Naive thymus-derived CD8-positive, alpha-beta T cell (primary cell): ENCODE data around the gene SNX18. TPM values are rescaled to one million over a fixed set of nuclear protein-coding genes. Genes with fewer than 3 reads are reported as not detected.

Experiments used
- ATAC-seq, 2 donors: fragments of 150-1000 bp; cut with Tn5 transposase in 1 of 2; sonication (Bioruptor Pico), chemical (Tn5 transposase) in 1 of 2; 1 replicate in 1 of 2; 2 replicates in 1 of 2; pipeline ENCODE4 v1.10.0; 2021; ENCODE audit warnings: mild to moderate bottlenecking in 2 of 2, moderate library complexity in 2 of 2
- POLR2A ChIA-PET: fragments of 350-600 bp; sonication (Branson Sonifier 250); formaldehyde crosslinking; loops from one replicate; lab custom pipeline; 2021; ENCODE audit warnings: antibody characterized with exemption; lab: Charles Lee
- DNase-seq, 10 donors: peaks; one replicate each; pipeline versions ENCODE4 v3.0.0 to v3.0.0-alpha.2; 2020 to 2022
- H3K27ac Mint-ChIP-seq, 10 donors: one replicate each; pipeline ENCODE4 v1.8.0; 2020 to 2022; ENCODE audit warnings: mild to moderate bottlenecking in 10 of 10, mixed read lengths in 10 of 10, moderate library complexity in 4 of 10, inconsistent platforms in 1 of 10
- H3K27me3 Mint-ChIP-seq, 5 donors: one replicate each; pipeline ENCODE4 v1.8.0; 2021 to 2022; ENCODE audit warnings: mixed read lengths in 5 of 5
- H3K36me3 Mint-ChIP-seq, 3 donors: one replicate each; pipeline ENCODE4 v1.8.0; 2020 to 2022; ENCODE audit warnings: mixed read lengths in 3 of 3, mild to moderate bottlenecking in 2 of 3, inconsistent platforms in 1 of 3
- H3K4me1 Mint-ChIP-seq, 4 donors: one replicate each; pipeline ENCODE4 v1.8.0; 2021 to 2022; ENCODE audit warnings: mixed read lengths in 4 of 4
- H3K4me3 Mint-ChIP-seq, 10 donors: one replicate each; pipeline ENCODE4 v1.8.0; 2020 to 2022; ENCODE audit warnings: mild to moderate bottlenecking in 10 of 10, mixed read lengths in 10 of 10, moderate library complexity in 6 of 10, inconsistent platforms in 1 of 10
- H3K9me3 Mint-ChIP-seq, 9 donors: one replicate each; pipeline ENCODE4 v1.8.0; 2020 to 2022; ENCODE audit warnings: mixed read lengths in 9 of 9, mild to moderate bottlenecking in 3 of 9, inconsistent platforms in 1 of 9, moderate library complexity in 1 of 9
- polyA plus RNA-seq, 3 donors: library from polyadenylated mRNA; unstranded; fragments of 300-500 nt; fragmentation: Illumina TruSeq; gene quantifications; one replicate each; pipeline ENCODE4 v1.2.3, GENCODE V29; 2021
- total RNA-seq, 8 experiments: library from RNA in 2 of 8; stranded (reverse) in 2 of 8; gene quantifications; one replicate each; pipeline ENCODE4 v1.2.3 and lab custom pipeline; 2021 to 2026

The SNX18 gene
- total and polyA plus RNA-seq, 5 experiments from 2014 or later = 2.6 to 33.9 (median 3.3) TPM

DNA sequence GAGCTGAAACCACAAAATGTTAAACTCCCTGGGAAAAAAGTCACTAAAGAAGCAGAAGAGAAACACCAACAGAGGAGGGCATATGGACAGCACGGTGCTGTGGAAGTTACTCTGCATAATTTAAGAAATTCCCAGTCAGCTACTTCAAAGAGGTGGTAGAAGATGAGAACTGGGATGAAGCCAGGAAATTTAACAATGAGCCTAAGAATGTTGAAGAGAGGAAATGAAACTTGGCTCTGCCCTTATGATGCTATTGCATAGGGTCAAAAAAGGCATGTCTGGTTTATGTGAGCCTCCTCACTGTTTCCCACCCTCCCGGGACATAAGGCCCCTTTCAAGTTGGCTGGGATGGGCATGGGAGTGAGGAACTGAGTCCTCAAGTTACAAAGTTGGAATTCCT, 25.4 kb upstream of the SNX18 start:
- DNase-seq = no peak
- H3K36me3 Mint-ChIP-seq = no peaks in the 10 kb centered on the region
- no peak overlapping the region for H3K4me3 Mint-ChIP-seq
- H3K27ac Mint-ChIP-seq = no peak overlapping the region
- POLR2A ChIA-PET = interaction anchor here (0.6 kb wide), 1 partner anchor 18 kb away, joined by 4 read pairs; no protein-coding TSS in a partner anchor
- H3K4me1 Mint-ChIP-seq = no peaks in the 10 kb centered on the region
- H3K27me3 Mint-ChIP-seq = peaks cover 0 to 8% (median 5%) of the 10 kb centered on the region in 5 donors
- no peak for ATAC-seq
- peaks cover 0 to 2% (median 0%) of the 10 kb centered on the region in 9 donors for H3K9me3 Mint-ChIP-seq

DNA sequence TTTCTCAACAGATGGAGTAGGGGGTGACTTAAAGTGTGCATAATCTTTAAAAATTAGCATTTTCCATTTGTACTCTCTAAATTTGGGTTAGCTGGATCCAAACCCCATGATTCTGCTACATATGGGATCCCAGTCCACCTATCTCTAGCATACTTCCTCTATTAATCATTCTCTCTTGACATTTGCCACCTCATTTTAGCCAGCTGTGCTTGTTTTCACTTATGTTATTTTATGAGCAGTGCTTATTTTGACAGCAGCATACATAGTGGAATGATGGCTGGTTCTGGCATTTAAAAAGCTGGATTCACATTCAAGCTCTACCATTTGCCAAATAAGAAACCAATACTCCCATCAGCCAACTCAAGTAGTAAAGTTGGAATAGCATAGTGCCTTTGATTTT, 22.5 kb upstream of the SNX18 start:
- POLR2A ChIA-PET = interaction anchor here (0.5 to 1.2 kb wide), 2 partner anchors 67 to 350 kb away, joined by 4 to 5 read pairs; no protein-coding TSS in a partner anchor
- H3K27me3 Mint-ChIP-seq = peaks cover 5 to 14% (median 9%) of the 10 kb centered on the region in 5 donors
- no peak overlapping the region for H3K4me3 Mint-ChIP-seq
- peaks cover 0 to 19% (median 10%) of the 10 kb centered on the region in 3 donors for H3K36me3 Mint-ChIP-seq
- DNase-seq (no peak), ATAC-seq (no peak)
- no peaks in the 10 kb centered on the region for H3K4me1 Mint-ChIP-seq
- no peak overlapping the region for H3K27ac Mint-ChIP-seq
- H3K9me3 Mint-ChIP-seq = peaks cover 0 to 19% (median 12%) of the 10 kb centered on the region in 9 donors

DNA sequence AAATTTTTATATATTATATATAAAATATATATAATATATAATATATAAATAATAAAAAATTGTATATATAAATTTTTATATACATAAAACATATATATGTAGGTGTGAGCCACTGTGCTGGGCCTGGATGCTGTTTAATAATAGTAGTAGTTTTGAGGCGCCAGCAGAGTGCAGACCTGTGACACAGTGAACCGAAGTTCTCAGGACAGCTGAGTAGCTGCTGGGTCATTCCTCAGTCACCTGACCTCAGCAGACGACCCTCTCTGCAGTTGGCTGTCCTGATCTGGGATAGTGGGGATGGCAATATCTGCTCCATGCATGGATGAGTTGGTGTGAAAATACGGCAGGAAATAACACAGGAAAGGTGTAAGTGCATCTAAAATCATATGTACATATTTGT, 3.3 kb upstream of the SNX18 start:
- H3K27ac Mint-ChIP-seq = no peak overlapping the region

DNA sequence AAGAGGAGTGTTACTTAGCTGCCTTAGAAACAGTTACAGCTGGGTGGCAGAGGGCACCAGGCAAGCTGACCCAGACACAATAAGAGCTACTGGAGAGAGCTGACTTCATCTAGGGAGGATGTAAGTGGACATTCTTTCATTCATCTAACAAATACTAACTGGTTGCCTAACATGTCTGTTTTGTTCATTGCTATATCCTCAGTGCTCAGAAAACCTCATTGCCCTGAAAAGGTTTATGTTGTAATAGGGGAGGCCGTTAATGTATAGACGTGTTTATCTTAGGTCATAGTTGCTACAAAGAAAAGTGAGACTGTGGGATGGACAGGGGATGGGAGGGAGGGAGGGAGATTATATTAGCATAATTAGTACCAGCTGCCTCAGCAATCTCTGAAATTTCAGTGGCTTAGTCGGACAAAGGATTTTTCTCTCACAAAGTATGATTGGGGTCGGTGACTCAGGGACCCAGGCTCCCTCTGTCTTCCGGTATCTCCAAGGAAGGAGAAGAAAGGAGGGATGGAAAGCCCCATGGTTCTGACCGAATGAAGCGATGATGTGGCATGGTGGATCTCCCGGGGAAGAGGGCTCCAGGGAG, 2.6 kb upstream of the SNX18 start:
- POLR2A ChIA-PET = no interaction called here
- H3K4me3 Mint-ChIP-seq = peak overlapping the region in 1 of 10 donors; percentile 25
- ATAC-seq (no peak), DNase-seq (no peak)
- peaks cover 0 to 4% (median 0%) of the 10 kb centered on the region in 3 donors for H3K36me3 Mint-ChIP-seq
- H3K4me1 Mint-ChIP-seq = peaks cover 7 to 20% (median 9%) of the 10 kb centered on the region in 4 donors
- no peak overlapping the region for H3K27ac Mint-ChIP-seq
- H3K27me3 Mint-ChIP-seq = peaks cover 0 to 5% (median 0%) of the 10 kb centered on the region in 5 donors
- no peaks in the 10 kb centered on the region for H3K9me3 Mint-ChIP-seq

More for the DNA sequence above, 3.3 kb upstream of the SNX18 start:
- Mint-ChIP-seq H3K4me3 (no peak overlapping the region), H3K27me3 (peaks cover 0 to 5% (median 3%) of the 10 kb centered on the region in 5 donors), H3K9me3 (no peaks in the 10 kb centered on the region), H3K36me3 (no peaks in the 10 kb centered on the region), H3K4me1 (peaks cover 7 to 14% (median 7%) of the 10 kb centered on the region in 4 donors)
- ATAC-seq = no peak
- POLR2A ChIA-PET = no interaction called here
- no peak for DNase-seq

DNA sequence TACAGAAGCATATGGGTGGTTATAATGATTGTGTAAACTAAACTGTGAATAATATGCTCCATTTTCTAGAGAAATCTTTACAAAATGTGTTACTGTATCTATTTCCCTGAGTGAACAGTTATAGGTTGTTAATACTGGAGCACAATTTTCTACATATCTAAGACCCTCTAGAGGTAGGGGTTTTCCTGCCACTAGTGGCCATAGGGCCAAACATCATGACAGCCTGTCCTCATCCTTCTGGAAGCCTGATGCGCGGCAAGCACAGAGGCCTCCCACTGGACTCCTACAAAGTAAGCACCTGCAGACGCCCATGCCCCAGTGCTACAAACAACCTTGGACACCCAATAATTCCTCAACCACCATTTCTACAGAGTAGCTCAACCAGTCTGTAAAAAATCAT, 1.9 kb upstream of the SNX18 start:
- POLR2A ChIA-PET = no interaction called here
- peaks cover 0 to 5% (median 0%) of the 10 kb centered on the region in 3 donors for H3K36me3 Mint-ChIP-seq
- ATAC-seq (no peak), DNase-seq (no peak)
- H3K4me3 Mint-ChIP-seq = no peak overlapping the region
- no peaks in the 10 kb centered on the region for H3K9me3 Mint-ChIP-seq
- H3K27me3 Mint-ChIP-seq = peaks cover 0 to 5% (median 0%) of the 10 kb centered on the region in 5 donors
- H3K27ac Mint-ChIP-seq = no peak overlapping the region
- peaks cover 7 to 27% (median 11%) of the 10 kb centered on the region in 4 donors for H3K4me1 Mint-ChIP-seq

DNA sequence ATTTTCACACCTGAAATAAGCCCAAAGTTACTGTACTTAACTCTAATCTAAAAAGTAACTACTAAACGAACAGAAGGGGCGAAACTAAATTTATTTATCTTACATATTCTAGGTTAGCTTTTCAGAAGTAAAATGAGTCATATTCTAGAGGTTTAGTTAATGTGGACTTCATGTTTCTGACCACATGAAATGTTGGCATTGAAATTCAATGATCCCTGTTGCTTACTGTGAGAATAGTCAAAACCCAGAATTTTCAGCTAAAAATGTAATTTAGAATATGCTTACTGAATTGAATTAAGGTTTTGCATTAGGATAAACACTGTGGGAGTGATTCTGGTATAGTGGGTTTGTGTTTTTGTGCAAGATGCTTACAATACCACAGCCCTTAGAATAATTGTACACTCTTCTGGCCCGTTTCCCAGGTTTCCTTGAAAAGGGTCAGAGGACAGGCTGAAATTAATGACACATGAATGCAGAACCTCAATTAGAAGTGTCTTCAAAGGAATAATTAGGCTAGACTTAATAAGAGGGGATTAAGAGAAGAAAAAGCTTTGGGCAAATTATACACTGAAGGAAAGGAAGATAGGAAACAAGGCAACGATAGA, 1.4 kb upstream of the SNX18 start:
- peaks cover 7 to 33% (median 13%) of the 10 kb centered on the region in 4 donors for H3K4me1 Mint-ChIP-seq
- no peak for ATAC-seq
- POLR2A ChIA-PET = interaction anchor here (0.9 to 3.7 kb wide), 5 partner anchors 73 to 350 kb away, joined by 3 to 50 read pairs (median 4); no protein-coding TSS in a partner anchor
- peaks cover 0 to 5% (median 0%) of the 10 kb centered on the region in 5 donors for H3K27me3 Mint-ChIP-seq
- no peak overlapping the region for H3K4me3 Mint-ChIP-seq
- H3K9me3 Mint-ChIP-seq = no peaks in the 10 kb centered on the region
- H3K27ac Mint-ChIP-seq = no peak overlapping the region
- DNase-seq = no peak
- peaks cover 0 to 6% (median 0%) of the 10 kb centered on the region in 3 donors for H3K36me3 Mint-ChIP-seq

DNA sequence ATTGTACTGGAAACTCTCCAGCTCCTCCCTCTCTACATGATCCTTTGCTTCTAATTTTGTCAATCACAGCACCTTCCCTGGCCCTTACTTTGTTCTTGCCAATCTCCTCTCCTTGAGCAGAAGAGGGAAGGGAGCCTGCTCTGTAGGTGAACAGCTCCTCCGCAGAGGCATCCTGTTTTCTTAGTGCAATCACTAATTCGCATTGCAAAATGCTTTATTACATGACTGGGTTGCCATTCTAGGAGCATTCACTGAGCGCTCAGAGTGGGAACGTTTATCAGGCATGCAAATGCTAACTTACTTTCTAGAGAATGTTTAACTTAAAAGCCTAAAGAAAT, 416 bp upstream of the SNX18 start:
- ATAC-seq (peak; percentile 9 to 27), DNase-seq (no peak)
- H3K4me3 Mint-ChIP-seq = peak overlapping the region; percentile 67 to 88 (median 82)
- H3K4me1 Mint-ChIP-seq = peaks cover 7 to 41% (median 15%) of the 10 kb centered on the region in 4 donors
- POLR2A ChIA-PET = interaction anchor here (0.5 to 3.7 kb wide), 11 partner anchors 13 to 426 kb away, joined by 3 to 50 read pairs (median 4); no protein-coding TSS in a partner anchor
- peaks cover 0 to 6% (median 2%) of the 10 kb centered on the region in 3 donors for H3K36me3 Mint-ChIP-seq
- H3K27ac Mint-ChIP-seq = peak overlapping the region; percentile 2 to 81 (median 60)
- no peaks in the 10 kb centered on the region for H3K9me3 Mint-ChIP-seq
- peaks cover 0 to 2% (median 0%) of the 10 kb centered on the region in 5 donors for H3K27me3 Mint-ChIP-seq

DNA sequence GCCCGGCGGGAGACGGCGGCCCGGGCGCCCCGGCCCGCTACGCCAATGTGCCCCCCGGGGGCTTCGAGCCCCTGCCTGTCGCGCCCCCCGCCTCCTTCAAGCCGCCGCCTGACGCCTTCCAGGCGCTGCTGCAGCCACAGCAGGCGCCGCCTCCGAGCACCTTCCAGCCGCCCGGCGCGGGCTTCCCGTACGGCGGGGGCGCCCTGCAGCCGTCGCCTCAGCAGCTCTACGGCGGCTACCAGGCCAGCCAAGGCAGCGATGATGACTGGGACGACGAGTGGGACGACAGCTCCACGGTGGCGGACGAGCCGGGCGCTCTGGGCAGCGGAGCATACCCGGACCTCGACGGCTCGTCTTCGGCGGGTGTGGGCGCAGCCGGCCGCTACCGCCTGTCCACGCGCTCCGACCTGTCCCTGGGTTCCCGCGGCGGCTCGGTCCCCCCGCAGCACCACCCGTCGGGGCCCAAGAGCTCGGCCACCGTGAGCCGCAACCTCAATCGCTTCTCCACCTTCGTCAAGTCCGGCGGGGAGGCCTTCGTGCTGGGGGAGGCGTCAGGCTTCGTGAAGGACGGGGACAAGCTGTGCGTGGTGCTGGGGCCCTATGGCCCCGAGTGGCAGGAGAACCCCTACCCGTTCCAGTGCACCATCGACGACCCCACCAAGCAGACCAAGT, 723 bp downstream of the SNX18 start:
- H3K4me1 Mint-ChIP-seq = peaks cover 7 to 52% (median 18%) of the 10 kb centered on the region in 4 donors
- POLR2A ChIA-PET = interaction anchor here (0.6 to 3.7 kb wide), 15 partner anchors 12 to 348 kb away, joined by 3 to 50 read pairs (median 4); no protein-coding TSS in a partner anchor

DNA sequence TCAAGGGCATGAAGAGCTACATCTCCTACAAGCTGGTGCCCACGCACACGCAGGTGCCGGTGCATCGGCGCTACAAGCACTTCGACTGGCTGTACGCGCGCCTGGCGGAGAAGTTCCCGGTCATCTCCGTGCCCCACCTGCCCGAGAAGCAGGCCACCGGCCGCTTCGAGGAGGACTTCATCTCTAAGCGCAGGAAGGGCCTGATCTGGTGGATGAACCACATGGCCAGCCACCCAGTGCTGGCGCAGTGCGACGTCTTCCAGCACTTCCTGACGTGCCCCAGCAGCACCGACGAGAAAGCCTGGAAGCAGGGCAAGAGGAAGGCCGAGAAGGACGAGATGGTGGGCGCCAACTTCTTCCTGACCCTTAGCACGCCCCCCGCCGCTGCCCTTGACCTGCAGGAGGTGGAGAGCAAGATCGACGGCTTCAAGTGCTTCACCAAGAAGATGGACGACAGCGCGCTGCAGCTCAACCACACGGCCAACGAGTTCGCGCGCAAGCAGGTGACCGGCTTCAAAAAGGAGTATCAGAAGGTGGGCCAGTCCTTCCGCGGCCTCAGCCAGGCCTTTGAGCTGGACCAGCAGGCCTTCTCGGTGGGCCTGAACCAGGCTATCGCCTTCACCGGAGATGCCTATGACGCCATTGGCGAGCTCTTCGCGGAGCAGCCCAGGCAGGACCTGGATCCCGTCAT, 1.4 kb downstream of the SNX18 start:
- H3K9me3 Mint-ChIP-seq = no peaks in the 10 kb centered on the region
- H3K4me3 Mint-ChIP-seq = peak overlapping the region; percentile 80 to 95 (median 93)
- ATAC-seq (no peak), DNase-seq (no peak)
- POLR2A ChIA-PET = interaction anchor here (0.8 to 3.7 kb wide), 12 partner anchors 11 to 348 kb away, joined by 3 to 50 read pairs (median 4); no protein-coding TSS in a partner anchor
- no peaks in the 10 kb centered on the region for H3K27me3 Mint-ChIP-seq
- H3K36me3 Mint-ChIP-seq = peaks cover 0 to 13% (median 2%) of the 10 kb centered on the region in 3 donors
- H3K4me1 Mint-ChIP-seq = peaks cover 7 to 58% (median 18%) of the 10 kb centered on the region in 4 donors
- H3K27ac Mint-ChIP-seq = peak overlapping the region in 7 of 10 donors; percentile 43 to 92 (median 69)

More for the DNA sequence above, 723 bp downstream of the SNX18 start:
- Mint-ChIP-seq H3K27me3 (no peaks in the 10 kb centered on the region), H3K36me3 (peaks cover 0 to 9% (median 2%) of the 10 kb centered on the region in 3 donors), H3K4me3 (peak overlapping the region; percentile 80 to 95 (median 93)), H3K9me3 (no peaks in the 10 kb centered on the region), H3K27ac (peak overlapping the region in 3 of 10 donors; percentile 38 to 92 (median 43))
- DNase-seq (peak in 9 of 10 donors; percentile 30 to 71 (median 55)), ATAC-seq (peak; percentile 61 to 66)

DNA sequence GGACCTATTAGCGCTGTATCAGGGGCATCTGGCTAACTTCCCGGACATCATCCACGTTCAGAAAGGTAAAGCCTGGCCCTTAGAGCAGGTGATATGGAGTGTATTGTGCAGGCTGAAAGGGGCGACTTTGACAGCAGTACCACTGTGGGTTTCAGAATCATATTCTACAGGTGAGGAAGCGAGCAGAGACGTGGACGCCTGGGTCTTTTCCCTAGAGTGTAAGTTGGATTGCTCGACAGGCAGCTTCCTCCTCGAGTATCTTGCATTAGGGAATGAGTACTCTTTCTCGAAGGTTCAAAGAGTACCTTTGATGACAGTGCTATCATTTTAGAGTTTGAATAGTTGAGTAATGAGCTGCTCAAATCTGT, 1.9 kb downstream of the SNX18 start:
- Mint-ChIP-seq H3K36me3 (peaks cover 0 to 17% (median 2%) of the 10 kb centered on the region in 3 donors), H3K27ac (peak overlapping the region in 9 of 10 donors; percentile 2 to 85 (median 69)), H3K4me1 (peaks cover 7 to 64% (median 19%) of the 10 kb centered on the region in 4 donors), H3K4me3 (peak overlapping the region; percentile 80 to 95 (median 93)), H3K27me3 (no peaks in the 10 kb centered on the region), H3K9me3 (no peaks in the 10 kb centered on the region)
- POLR2A ChIA-PET = interaction anchor here (1.8 to 3.7 kb wide), 3 partner anchors 225 to 330 kb away, joined by 5 to 50 read pairs (median 8); no protein-coding TSS in a partner anchor
- DNase-seq = no peak
- ATAC-seq = no peak

DNA sequence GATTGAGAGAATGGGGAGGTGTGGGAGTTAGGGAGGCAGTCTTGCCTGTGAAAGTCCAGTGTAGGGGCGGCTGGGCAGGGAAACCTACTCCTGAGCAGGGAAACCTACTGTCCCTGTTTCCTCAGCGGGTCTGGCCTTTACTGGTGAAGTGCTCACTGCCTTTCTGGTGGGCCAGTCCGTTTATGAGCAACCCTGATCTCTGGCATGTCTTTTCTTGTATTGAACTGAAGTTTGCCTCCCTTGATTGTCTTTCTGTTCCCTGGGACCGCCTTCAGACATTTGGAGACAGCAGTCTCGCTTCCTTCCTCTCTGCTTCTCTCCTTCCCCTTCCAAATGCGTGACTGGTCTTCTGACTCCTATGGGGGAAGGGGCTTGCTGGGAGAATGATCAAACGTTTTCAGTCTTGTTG, 2.9 kb downstream of the SNX18 start:
- DNase-seq = no peak
- Mint-ChIP-seq H3K4me1 (peaks cover 7 to 70% (median 19%) of the 10 kb centered on the region in 4 donors), H3K36me3 (peaks cover 0 to 17% (median 2%) of the 10 kb centered on the region in 3 donors), H3K4me3 (peak overlapping the region; percentile 80 to 95 (median 93)), H3K27ac (peak overlapping the region in 8 of 10 donors; percentile 19 to 81 (median 57)), H3K9me3 (no peaks in the 10 kb centered on the region), H3K27me3 (no peaks in the 10 kb centered on the region)
- POLR2A ChIA-PET = no interaction called here
- no peak for ATAC-seq

DNA sequence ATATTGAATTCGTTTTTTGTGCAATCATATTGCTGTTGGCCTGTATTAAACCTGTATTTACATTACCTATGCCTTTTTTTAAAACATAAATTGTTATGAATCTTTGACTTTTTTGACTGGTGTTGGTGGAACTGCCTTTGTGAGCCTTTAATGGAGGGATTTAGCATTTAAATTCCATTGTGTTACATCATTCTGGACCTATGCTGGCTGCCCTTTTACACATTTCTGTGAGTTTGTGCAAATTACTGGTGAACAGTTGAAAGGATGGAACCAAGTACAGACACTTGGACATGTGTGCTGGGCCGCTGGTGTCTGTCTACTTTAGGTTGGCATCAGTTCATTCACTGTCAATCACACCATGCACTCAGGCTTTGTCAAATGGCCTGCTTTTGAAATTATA, 3.4 kb downstream of the SNX18 start:
- ATAC-seq (no peak), DNase-seq (no peak)
- Mint-ChIP-seq H3K4me3 (peak overlapping the region; percentile 80 to 95 (median 93)), H3K27me3 (no peaks in the 10 kb centered on the region), H3K36me3 (peaks cover 0 to 17% (median 2%) of the 10 kb centered on the region in 3 donors), H3K27ac (peak overlapping the region in 6 of 10 donors; percentile 19 to 81 (median 47)), H3K9me3 (no peaks in the 10 kb centered on the region), H3K4me1 (peaks cover 7 to 70% (median 20%) of the 10 kb centered on the region in 4 donors)
- POLR2A ChIA-PET = no interaction called here
